ENCODE measurements around the gene LRRC51. TPM values are rescaled to one million over a fixed set of nuclear protein-coding genes. Genes with fewer than 3 reads are reported as not detected.

Gene LRRC51
- total and polyA plus RNA-seq, 2 of the 4 experiments (the other 2 are of a cell fraction): 5.3 to 5.6 TPM

GRCh38 chr11:72081821-72082453 lies 1.3 kb downstream of the LRRC51 start:
- BruUV-seq (replicated peaks): no TSS peak
- Histone ChIP-seq H3K4me3 (ENCODE audit: insufficient read depth, low read depth, low read length) (no peak overlapping the region), H2BK15ac (ENCODE audit: low read depth, low read length) (0 out of 3 replicates have a peak overlapping the region, but pooled peaks have one; percentile 9), H3K14ac (replicated peaks; ENCODE audit: low read depth, low read length) (no peak overlapping the region), H3K36me3 (ENCODE audit: control insufficient read depth, insufficient read depth, low read length) (peaks cover 4% of the 10 kb centered on the region; the same call in 1 of the 2 replicates), H2BK20ac (ENCODE audit: low read depth, low read length) (no peak overlapping the region), H3K23ac (ENCODE audit: low read depth, low read length) (no peak overlapping the region), H2BK5ac (ENCODE audit: low read depth, low read length, poor library complexity, severe bottlenecking) (no peak overlapping the region), H2AFZ (replicated peaks; ENCODE audit: low read length, poor library complexity) (no peak overlapping the region), H3K4me2 (ENCODE audit: low read depth, low read length) (no peak overlapping the region), H2BK120ac (ENCODE audit: low read depth, low read length) (no peak overlapping the region), H3K18ac (ENCODE audit: low read depth, low read length) (no peak overlapping the region), H4K91ac (ENCODE audit: insufficient read depth, low read depth, low read length) (no peak overlapping the region), H4K5ac (ENCODE audit: low read depth, low read length) (no peak overlapping the region), H4K20me1 (ENCODE audit: insufficient read depth, low read length) (no peaks in the 10 kb centered on the region), H4K8ac (ENCODE audit: low read depth in 2 of 2, low read length in 2 of 2) (no peak overlapping the region), H3K27me3 (ENCODE audit: control insufficient read depth, insufficient read depth, low read length) (no peaks in the 10 kb centered on the region), H3K4me1 (ENCODE audit: control insufficient read depth, insufficient read depth, low read length) (peaks cover 2% of the 10 kb centered on the region; the same call in 1 of the 2 replicates), H3K27ac (ENCODE audit: insufficient read depth, low read length) (no peak overlapping the region), H3K9me1 (ENCODE audit: insufficient read depth, low read length) (no peaks in the 10 kb centered on the region), H3K9me3 (ENCODE audit: control insufficient read depth, insufficient read depth, low read length) (no peaks in the 10 kb centered on the region), H3K79me1 (ENCODE audit: low read depth in 1 of 2, low read length in 2 of 2) (peaks cover 13 to 32% of the 10 kb centered on the region in 2 experiments; a peak in 3 of 4 replicates), H3K9ac (ENCODE audit: low read depth, low read length) (no peak overlapping the region), H3K56ac (ENCODE audit: extremely low read depth, insufficient read depth, low read length) (no peak overlapping the region), H2AK5ac (ENCODE audit: low read depth, low read length) (no peak overlapping the region), H3K4ac (ENCODE audit: low read depth, low read length) (no peak overlapping the region), H2AK9ac (replicated peaks; ENCODE audit: low read depth, low read length, poor library complexity) (no peak overlapping the region)
- intact Hi-C loops (cut with micrococcal nuclease): loop anchor here (2.0 kb wide), 1 partner anchor 63 kb away; no protein-coding TSS in a partner anchor
- WGBS, 2 experiments (ENCODE audit: extremely low coverage in 2 of 2, insufficient read length in 1 of 2): 100% methylated on average over 2 of the region's 3 CpGs; no CpG with 5 or more reads in 1 of the 2 experiments
- dilution Hi-C loops (cut with HindIII; ENCODE audit: low sequenced_read_pairs, unreplicated experiment): no loop called here
- ATAC-seq (ENCODE audit: low read depth) (no peak), DNase-seq (no peak)
- no peak for TF ChIP-seq CTCF (conservative IDR thresholded peaks at IDR 0.05; ENCODE audit: low read depth, low read length)
- no peak for TF ChIP-seq POLR2A (IDR thresholded peaks at IDR 0.05; ENCODE audit: low read depth, low read length)
- no peak for TF ChIP-seq RAD21 (IDR thresholded peaks at IDR 0.05; ENCODE audit: low read length)
- no peak for TF ChIP-seq USF2 (IDR thresholded peaks at IDR 0.05; ENCODE audit: low read depth, low read length)
- ChIA-PET POLR2A (ENCODE audit: unreplicated experiment) (no interaction called here), CTCF (interaction anchor here (0.9 to 1.2 kb wide), 2 partner anchors 10 to 57 kb away, joined by 3 to 6 read pairs; no protein-coding TSS in a partner anchor)
- in situ Hi-C loops (cut with MboI; ENCODE audit: low sequenced_read_pairs): no loop called here
